Mucosa of rectum (tissue), 2 donors: Measurements from ENCODE around the gene CFAP46.
"Not testable (repeated sequence)": the region's sequence is repeated elsewhere in the genome, so short reads cannot be mapped to it uniquely, and the experiment has no call there.

Source experiments
- H3K27ac ChIP-seq, 2 donors: one replicate each; pipeline ENCODE4 v1.7.0; 2013; ENCODE audit warnings: inconsistent platforms in 2 of 2, low read depth in 2 of 2, low read length in 2 of 2
- H3K27me3 ChIP-seq, 2 donors: one replicate each; pipeline ENCODE4 v1.7.0; 2013; ENCODE audit warnings: low read length in 2 of 2; ENCODE audit not compliant: control insufficient read depth in 2 of 2, insufficient read depth in 2 of 2
- H3K36me3 ChIP-seq, 2 donors: one replicate each; pipeline ENCODE4 v1.7.0; 2013; ENCODE audit warnings: low read length in 2 of 2; ENCODE audit not compliant: control insufficient read depth in 2 of 2, insufficient read depth in 2 of 2
- H3K4me1 ChIP-seq, 2 donors: one replicate each; pipeline ENCODE4 v1.7.0; 2013; ENCODE audit warnings: low read length in 2 of 2, mild to moderate bottlenecking in 1 of 2; ENCODE audit not compliant: control insufficient read depth in 2 of 2, insufficient read depth in 2 of 2
- H3K4me3 ChIP-seq, 2 donors: one replicate each; pipeline ENCODE4 v1.7.0; 2013; ENCODE audit warnings: low read length in 2 of 2
- H3K9ac ChIP-seq, 2 donors: one replicate each; pipeline ENCODE4 v1.7.0; 2013; ENCODE audit warnings: low read length in 2 of 2, low read depth in 1 of 2, mild to moderate bottlenecking in 1 of 2
- H3K9me3 ChIP-seq, 2 donors: one replicate each; pipeline ENCODE4 v1.7.0; 2013; ENCODE audit warnings: low read length in 2 of 2; ENCODE audit not compliant: control insufficient read depth in 2 of 2
- donor health status: healthy.
- donor health status: Normal muscosa, but diverticular disease.

The CFAP46 gene

GRCh38 chr10:132825783-132826523, 116.4 kb downstream of the CFAP46 start:
- not testable (repeated sequence) for H3K4me1 ChIP-seq, H3K36me3 ChIP-seq, H3K4me3 ChIP-seq, H3K27ac ChIP-seq, H3K9me3 ChIP-seq, H3K27me3 ChIP-seq, H3K9ac ChIP-seq

GRCh38 chr10:132820056-132820455, 122.3 kb downstream of the CFAP46 start:
- H3K4me1 ChIP-seq, result no peaks in the 10 kb centered on the region
- H3K4me3 ChIP-seq, result no peak overlapping the region
- no peaks in the 10 kb centered on the region for H3K36me3 ChIP-seq
- peaks cover 2 to 5% of the 10 kb centered on the region in 2 donors for H3K27me3 ChIP-seq
- no peak overlapping the region for H3K9ac ChIP-seq
- no peaks in the 10 kb centered on the region for H3K9me3 ChIP-seq
- no peak overlapping the region for H3K27ac ChIP-seq

- no peak overlapping the region for H3K9ac ChIP-seq
- H3K27me3 ChIP-seq, result peaks cover 2 to 5% of the 10 kb centered on the region in 2 donors
- H3K36me3 ChIP-seq, result no peaks in the 10 kb centered on the region
- H3K9me3 ChIP-seq, result no peaks in the 10 kb centered on the region
- H3K27ac ChIP-seq, result no peak overlapping the region
- no peak overlapping the region for H3K4me3 ChIP-seq
- no peaks in the 10 kb centered on the region for H3K4me1 ChIP-seq
These were observed 124.6 kb downstream of the CFAP46 start for GRCh38 chr10:132817701-132818211.

GRCh38 chr10:132816718-132817117, 125.7 kb downstream of the CFAP46 start:
- Histone ChIP-seq H3K4me1 (no peaks in the 10 kb centered on the region), H3K36me3 (no peaks in the 10 kb centered on the region), H3K4me3 (no peak overlapping the region), H3K9ac (no peak overlapping the region), H3K27me3 (peaks cover 2 to 5% of the 10 kb centered on the region in 2 donors), H3K27ac (no peak overlapping the region), H3K9me3 (no peaks in the 10 kb centered on the region)

- Histone ChIP-seq H3K27ac (no peak overlapping the region), H3K36me3 (no peaks in the 10 kb centered on the region), H3K4me1 (no peaks in the 10 kb centered on the region), H3K9ac (no peak overlapping the region), H3K4me3 (no peak overlapping the region), H3K9me3 (no peaks in the 10 kb centered on the region), H3K27me3 (peaks cover 2 to 5% of the 10 kb centered on the region in 2 donors)
These were observed 127.1 kb downstream of the CFAP46 start for GRCh38 chr10:132815168-132815857.

GRCh38 chr10:132814469-132814856, 127.9 kb downstream of the CFAP46 start:
- Histone ChIP-seq H3K9ac (no peak overlapping the region), H3K27me3 (peaks cover 2 to 5% of the 10 kb centered on the region in 2 donors), H3K9me3 (no peaks in the 10 kb centered on the region), H3K36me3 (no peaks in the 10 kb centered on the region), H3K27ac (no peak overlapping the region), H3K4me1 (no peaks in the 10 kb centered on the region), H3K4me3 (no peak overlapping the region)

GRCh38 chr10:132813560-132814468, 128.6 kb downstream of the CFAP46 start:
- Histone ChIP-seq H3K4me1 (no peaks in the 10 kb centered on the region), H3K27me3 (peaks cover 2 to 5% of the 10 kb centered on the region in 2 donors), H3K36me3 (no peaks in the 10 kb centered on the region)

GRCh38 chr10:132813001-132813401, 129.4 kb downstream of the CFAP46 start:
- no peaks in the 10 kb centered on the region for H3K9me3 ChIP-seq
- H3K36me3 ChIP-seq, result no peaks in the 10 kb centered on the region
- H3K4me1 ChIP-seq, result no peaks in the 10 kb centered on the region
- peaks cover 0 to 5% of the 10 kb centered on the region in 2 donors for H3K27me3 ChIP-seq
- no peak overlapping the region for H3K27ac ChIP-seq
- H3K4me3 ChIP-seq, result no peak overlapping the region
- no peak overlapping the region for H3K9ac ChIP-seq

More at GRCh38 chr10:132813560-132814468, 128.6 kb downstream of the CFAP46 start:
- Histone ChIP-seq H3K9me3 (no peaks in the 10 kb centered on the region), H3K4me3 (no peak overlapping the region), H3K27ac (no peak overlapping the region), H3K9ac (no peak overlapping the region)

- Histone ChIP-seq H3K9ac (no peak overlapping the region), H3K4me3 (no peak overlapping the region), H3K27ac (no peak overlapping the region), H3K9me3 (no peaks in the 10 kb centered on the region), H3K27me3 (peaks cover 0 to under 1% of the 10 kb centered on the region in 2 donors), H3K36me3 (no peaks in the 10 kb centered on the region), H3K4me1 (no peaks in the 10 kb centered on the region)
These were observed 129.8 kb downstream of the CFAP46 start for GRCh38 chr10:132812520-132812919.
